ENCODE measurements around the gene MAP3K7. TPM values are rescaled to one million over a fixed set of nuclear protein-coding genes. Genes with fewer than 3 reads are reported as not detected.

The MAP3K7 gene
- total and polyA plus RNA-seq, 2 donors (not counting 3 experiments of a cell fraction or from before 2014, with no cell fraction given) = 15.3 to 25.6 TPM

DNA sequence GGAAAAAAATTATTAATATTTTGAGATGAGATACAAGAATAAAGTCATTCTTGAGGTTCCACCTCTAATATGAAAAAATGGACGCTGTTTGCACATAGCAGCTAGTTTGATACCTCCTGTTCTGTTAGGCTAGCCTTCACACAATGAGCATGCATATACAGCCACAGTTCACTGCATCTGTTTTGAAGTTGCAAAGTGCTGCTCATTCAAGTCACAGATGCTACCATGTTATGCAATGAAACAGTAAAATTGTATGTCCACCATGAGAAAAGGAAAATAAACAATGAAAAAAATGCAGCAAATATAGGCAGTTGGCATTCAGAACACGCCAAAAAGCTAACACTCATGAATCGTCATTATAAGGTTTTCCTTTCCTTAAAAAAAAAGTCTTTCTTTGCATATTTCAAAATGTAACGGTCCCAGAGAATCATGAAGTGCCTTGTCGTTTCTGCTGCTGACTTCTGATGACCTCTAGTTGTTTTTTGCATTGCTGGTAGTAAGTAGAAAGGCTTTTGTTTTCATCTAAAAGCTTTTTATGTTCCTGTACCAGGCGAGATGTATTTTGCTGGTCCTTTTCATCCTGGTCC is 70.7 kb downstream of the MAP3K7 start:
- TF ChIP-seq, protein P1, sequence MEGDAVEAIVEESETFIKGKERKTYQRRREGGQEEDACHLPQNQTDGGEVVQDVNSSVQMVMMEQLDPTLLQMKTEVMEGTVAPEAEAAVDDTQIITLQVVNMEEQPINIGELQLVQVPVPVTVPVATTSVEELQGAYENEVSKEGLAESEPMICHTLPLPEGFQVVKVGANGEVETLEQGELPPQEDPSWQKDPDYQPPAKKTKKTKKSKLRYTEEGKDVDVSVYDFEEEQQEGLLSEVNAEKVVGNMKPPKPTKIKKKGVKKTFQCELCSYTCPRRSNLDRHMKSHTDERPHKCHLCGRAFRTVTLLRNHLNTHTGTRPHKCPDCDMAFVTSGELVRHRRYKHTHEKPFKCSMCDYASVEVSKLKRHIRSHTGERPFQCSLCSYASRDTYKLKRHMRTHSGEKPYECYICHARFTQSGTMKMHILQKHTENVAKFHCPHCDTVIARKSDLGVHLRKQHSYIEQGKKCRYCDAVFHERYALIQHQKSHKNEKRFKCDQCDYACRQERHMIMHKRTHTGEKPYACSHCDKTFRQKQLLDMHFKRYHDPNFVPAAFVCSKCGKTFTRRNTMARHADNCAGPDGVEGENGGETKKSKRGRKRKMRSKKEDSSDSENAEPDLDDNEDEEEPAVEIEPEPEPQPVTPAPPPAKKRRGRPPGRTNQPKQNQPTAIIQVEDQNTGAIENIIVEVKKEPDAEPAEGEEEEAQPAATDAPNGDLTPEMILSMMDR (IDR thresholded peaks at IDR 0.05; ENCODE audit: extremely low read depth in 1 of 2, insufficient read depth in 1 of 2, low read depth in 1 of 2, low read length in 2 of 2) = no peak
- TF ChIP-seq POLR2AphosphoS5 (IDR thresholded peaks at IDR 0.05; ENCODE audit: insufficient read depth, low read depth, low read length) = no peak
- no peak for TF ChIP-seq JUN (IDR thresholded peaks at IDR 0.05; ENCODE audit: borderline replicate concordance, insufficient read depth, insufficient read length, low read depth)
- TF ChIP-seq POLR2A (IDR thresholded peaks at IDR 0.05; ENCODE audit: low read depth, low read length) = no peak
- TF ChIP-seq EZH2 (IDR thresholded peaks at IDR 0.05; ENCODE audit: borderline replicate concordance, low read depth, low read length, severe bottlenecking) = no peak
- TF ChIP-seq GATA2 (IDR thresholded peaks at IDR 0.05; ENCODE audit: insufficient read depth, insufficient read length, low read depth, low read length) = no peak
- TF ChIP-seq, protein P2, sequence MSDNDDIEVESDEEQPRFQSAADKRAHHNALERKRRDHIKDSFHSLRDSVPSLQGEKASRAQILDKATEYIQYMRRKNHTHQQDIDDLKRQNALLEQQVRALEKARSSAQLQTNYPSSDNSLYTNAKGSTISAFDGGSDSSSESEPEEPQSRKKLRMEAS (IDR thresholded peaks at IDR 0.05; ENCODE audit: insufficient read depth, insufficient read length) = no peak
- no peak for TF ChIP-seq MYC (IDR thresholded peaks at IDR 0.05; ENCODE audit: low read depth, low read length)
- no peak for TF ChIP-seq FOS (IDR thresholded peaks at IDR 0.05; ENCODE audit: borderline replicate concordance, insufficient read depth, low read length)
- ChIA-PET CTCF (interaction anchor here (1.0 to 1.2 kb wide), 2 partner anchors 11 to 576 kb away, joined by 3 read pairs; no protein-coding TSS in a partner anchor), POLR2A (no interaction called here)
- FAIRE-seq = no peak
- Histone ChIP-seq H3K9ac (replicated peaks; ENCODE audit: extremely low read depth, insufficient read depth, low read length) (no peak overlapping the region), H2AFZ (ENCODE audit: low read depth, low read length) (no peak overlapping the region), H3K27ac (ENCODE audit: insufficient read depth, low read depth, low read length) (no peak overlapping the region), H3K4me1 (ENCODE audit: control insufficient read depth, extremely low read depth, insufficient read depth, low read length) (no peaks in the 10 kb centered on the region), H3K36me3 (ENCODE audit: control insufficient read depth in 2 of 2, extremely low read depth in 1 of 2, insufficient read depth in 2 of 2, low read length in 2 of 2) (peaks cover 1 to 15% of the 10 kb centered on the region in 2 experiments), H3K4me2 (ENCODE audit: insufficient read depth, low read length) (no peak overlapping the region), H3K79me2 (ENCODE audit: control insufficient read depth, insufficient read depth, low read length) (no peaks in the 10 kb centered on the region), H3K4me3 (replicated peaks in 1 of 3; ENCODE audit: insufficient read depth in 1 of 3, low read depth in 1 of 3, low read length in 3 of 3) (no peak overlapping the region), H4K20me1 (replicated peaks; ENCODE audit: control insufficient read depth, extremely low read depth, insufficient read depth, low read length) (no peaks in the 10 kb centered on the region), H3K9me3 (replicated peaks; ENCODE audit: control insufficient read depth, insufficient read depth, low read length) (no peaks in the 10 kb centered on the region), H3K27me3 (ENCODE audit: control insufficient read depth in 2 of 2, insufficient read depth in 2 of 2, low read length in 2 of 2) (no peaks in the 10 kb centered on the region), H3K9me1 (replicated peaks; ENCODE audit: control insufficient read depth, extremely low read depth, insufficient read depth, low read length) (no peaks in the 10 kb centered on the region)
- TSS peak; percentile 31 for BruUV-seq (replicated peaks)
- dilution Hi-C loops (cut with MboI; ENCODE audit: extremely low pct_ligation_motif_present, low sequenced_read_pairs) = no loop called here
- no peak for DNase-seq (ENCODE audit: low read depth, low spot score)
- intact Hi-C loops (cut with micrococcal nuclease) = no loop called here

Measured in endothelial cell of umbilical vein (primary cell).